NCI-H1048 (cell line): ENCODE data around the gene HLA-E.
"Not testable (repeated sequence)": the region's sequence is repeated elsewhere in the genome, so short reads cannot be mapped to it uniquely, and the experiment has no call there.

ENCODE experiments used
- DNase-seq: peaks from one replicate; lab custom pipeline; 2025; lab: John Stamatoyannopoulos, UW

Gene HLA-E

GRCh38 chr6:30507849-30508827 is 18.8 kb downstream of the HLA-E start:
- no peak for DNase-seq

GRCh38 chr6:30508890-30509736 is 19.8 kb downstream of the HLA-E start:
- DNase-seq, result no peak

- DNase-seq, result no peak
Measured at GRCh38 chr6:30510419-30511168, 21.3 kb downstream of the HLA-E start.

- DNase-seq, result no peak
Measured at GRCh38 chr6:30511169-30511546, 21.8 kb downstream of the HLA-E start.

GRCh38 chr6:30513451-30513850 is 24.1 kb downstream of the HLA-E start:
- no peak for DNase-seq

- no peak for DNase-seq
Measured at GRCh38 chr6:30515106-30515505, 25.8 kb downstream of the HLA-E start.

GRCh38 chr6:30515944-30516753 is 26.8 kb downstream of the HLA-E start:
- DNase-seq, result no peak

- DNase-seq, result not testable (repeated sequence)
Measured at GRCh38 chr6:30516754-30517076, 27.4 kb downstream of the HLA-E start.

GRCh38 chr6:30517767-30518504 is 28.6 kb downstream of the HLA-E start:
- not testable (repeated sequence) for DNase-seq

- not testable (repeated sequence) for DNase-seq
Measured at GRCh38 chr6:30518505-30519145, 29.3 kb downstream of the HLA-E start.

GRCh38 chr6:30520522-30520921 is 31.2 kb downstream of the HLA-E start:
- no peak for DNase-seq

GRCh38 chr6:30521082-30521481 is 31.8 kb downstream of the HLA-E start:
- DNase-seq, result not testable (repeated sequence)

GRCh38 chr6:30521952-30522351 is 32.6 kb downstream of the HLA-E start:
- DNase-seq, result not testable (repeated sequence)

- not testable (repeated sequence) for DNase-seq
Measured at GRCh38 chr6:30526444-30526843, 37.1 kb downstream of the HLA-E start.

- not testable (repeated sequence) for DNase-seq
Measured at GRCh38 chr6:30529349-30529875, 40.1 kb downstream of the HLA-E start.

- DNase-seq, result no peak
Measured at GRCh38 chr6:30530014-30530413, 40.7 kb downstream of the HLA-E start.

- no peak for DNase-seq
Measured at GRCh38 chr6:30533460-30534294, 44.4 kb downstream of the HLA-E start.

- DNase-seq, result no peak
Measured at GRCh38 chr6:30537931-30538330, 48.6 kb downstream of the HLA-E start.
